ENCODE results near the gene SSRP1. TPM values are rescaled to one million over a fixed set of nuclear protein-coding genes. Genes with fewer than 3 reads are reported as not detected.

SSRP1 gene
- total RNA-seq, 1 donor: 83.2 TPM

DNA sequence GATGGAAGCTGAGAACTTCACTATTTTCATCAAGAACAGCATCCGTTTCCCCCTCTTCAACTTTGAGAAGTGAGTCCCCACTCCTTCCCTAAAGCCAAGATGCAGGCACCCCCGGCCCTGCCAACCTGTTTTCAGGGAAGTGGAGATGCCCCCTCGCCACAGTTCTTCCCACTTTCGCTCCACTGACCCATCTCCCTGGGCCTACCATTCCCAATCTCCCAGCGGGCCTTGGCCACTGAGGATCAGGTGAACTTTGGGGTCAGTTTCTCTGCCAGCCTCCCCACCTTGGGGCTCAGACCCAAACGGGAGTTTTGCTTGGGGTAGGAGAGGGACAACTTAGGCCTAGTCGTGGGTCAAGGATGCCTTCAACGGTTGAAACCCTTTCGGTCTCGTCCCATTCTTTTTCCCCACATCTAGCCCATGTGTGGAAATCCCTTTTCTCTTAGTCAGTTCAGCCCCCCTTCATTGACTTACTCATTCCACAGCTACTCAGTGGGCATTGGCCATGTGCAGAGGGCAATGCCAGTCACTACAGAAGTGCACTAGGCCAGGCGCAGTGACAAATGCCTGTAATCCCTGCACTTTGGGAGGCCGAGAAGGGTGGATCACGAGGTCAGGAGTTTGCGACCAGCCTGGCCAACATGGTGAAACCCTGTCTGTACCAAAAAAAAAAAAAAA, 13.1 kb upstream of the SSRP1 start:
- TF ChIP-seq, protein P1, sequence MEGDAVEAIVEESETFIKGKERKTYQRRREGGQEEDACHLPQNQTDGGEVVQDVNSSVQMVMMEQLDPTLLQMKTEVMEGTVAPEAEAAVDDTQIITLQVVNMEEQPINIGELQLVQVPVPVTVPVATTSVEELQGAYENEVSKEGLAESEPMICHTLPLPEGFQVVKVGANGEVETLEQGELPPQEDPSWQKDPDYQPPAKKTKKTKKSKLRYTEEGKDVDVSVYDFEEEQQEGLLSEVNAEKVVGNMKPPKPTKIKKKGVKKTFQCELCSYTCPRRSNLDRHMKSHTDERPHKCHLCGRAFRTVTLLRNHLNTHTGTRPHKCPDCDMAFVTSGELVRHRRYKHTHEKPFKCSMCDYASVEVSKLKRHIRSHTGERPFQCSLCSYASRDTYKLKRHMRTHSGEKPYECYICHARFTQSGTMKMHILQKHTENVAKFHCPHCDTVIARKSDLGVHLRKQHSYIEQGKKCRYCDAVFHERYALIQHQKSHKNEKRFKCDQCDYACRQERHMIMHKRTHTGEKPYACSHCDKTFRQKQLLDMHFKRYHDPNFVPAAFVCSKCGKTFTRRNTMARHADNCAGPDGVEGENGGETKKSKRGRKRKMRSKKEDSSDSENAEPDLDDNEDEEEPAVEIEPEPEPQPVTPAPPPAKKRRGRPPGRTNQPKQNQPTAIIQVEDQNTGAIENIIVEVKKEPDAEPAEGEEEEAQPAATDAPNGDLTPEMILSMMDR (IDR thresholded peaks at IDR 0.05; ENCODE audit: insufficient read depth, low read length): no peak
- H3K4me3 ChIP-seq (ENCODE audit: low read depth, low read length): no peak overlapping the region
- DNase-seq (ENCODE audit: low read depth): no peak

DNA sequence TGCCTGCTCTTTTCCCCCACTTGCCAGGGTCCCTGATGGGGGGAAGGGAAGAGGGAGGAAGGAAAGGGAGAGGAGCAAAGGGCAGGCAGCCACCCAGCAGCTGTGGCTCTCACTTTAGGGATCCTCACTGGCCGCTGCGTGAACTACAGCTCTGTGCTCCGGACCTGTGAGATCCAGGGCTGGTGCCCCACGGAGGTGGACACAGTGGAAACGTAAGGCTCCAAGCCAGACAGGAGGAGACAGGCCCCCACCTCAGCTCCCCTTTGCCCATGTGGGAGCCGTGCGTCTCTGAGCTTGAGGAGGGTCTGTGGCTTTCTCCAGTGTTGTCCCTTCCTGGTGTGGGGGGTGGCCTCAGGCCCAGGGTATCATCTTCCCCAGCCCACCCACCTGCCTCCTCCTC, 12.4 kb upstream of the SSRP1 start:
- TF ChIP-seq, protein P1 (IDR thresholded peaks at IDR 0.05; ENCODE audit: insufficient read depth, low read length): no peak
- DNase-seq (ENCODE audit: low read depth): no peak
- H3K4me3 ChIP-seq (ENCODE audit: low read depth, low read length): no peak overlapping the region

DNA sequence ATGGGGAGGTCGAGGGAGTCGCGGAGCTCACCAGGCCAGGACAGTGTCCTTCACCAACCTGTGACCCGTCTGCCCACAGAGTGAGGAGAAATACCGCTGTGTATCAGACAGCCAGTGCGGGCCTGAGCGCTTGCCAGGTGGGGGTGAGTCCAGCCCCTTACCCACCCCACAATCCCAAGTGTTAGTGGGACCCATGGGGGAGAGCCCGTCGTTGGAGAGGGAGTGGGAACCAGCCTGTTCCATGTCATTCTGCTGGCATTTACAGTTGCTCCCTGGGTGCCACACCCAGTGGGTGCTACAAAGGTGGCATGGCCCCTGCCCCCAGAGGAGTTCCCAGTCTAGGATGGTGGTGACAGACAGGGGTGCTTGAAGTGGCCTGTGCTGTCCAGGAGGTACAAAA, 11.6 kb upstream of the SSRP1 start:
- H3K4me3 ChIP-seq (ENCODE audit: low read depth, low read length): no peak overlapping the region
- DNase-seq (ENCODE audit: low read depth): no peak
- TF ChIP-seq, protein P1 (IDR thresholded peaks at IDR 0.05; ENCODE audit: insufficient read depth, low read length): no peak

DNA sequence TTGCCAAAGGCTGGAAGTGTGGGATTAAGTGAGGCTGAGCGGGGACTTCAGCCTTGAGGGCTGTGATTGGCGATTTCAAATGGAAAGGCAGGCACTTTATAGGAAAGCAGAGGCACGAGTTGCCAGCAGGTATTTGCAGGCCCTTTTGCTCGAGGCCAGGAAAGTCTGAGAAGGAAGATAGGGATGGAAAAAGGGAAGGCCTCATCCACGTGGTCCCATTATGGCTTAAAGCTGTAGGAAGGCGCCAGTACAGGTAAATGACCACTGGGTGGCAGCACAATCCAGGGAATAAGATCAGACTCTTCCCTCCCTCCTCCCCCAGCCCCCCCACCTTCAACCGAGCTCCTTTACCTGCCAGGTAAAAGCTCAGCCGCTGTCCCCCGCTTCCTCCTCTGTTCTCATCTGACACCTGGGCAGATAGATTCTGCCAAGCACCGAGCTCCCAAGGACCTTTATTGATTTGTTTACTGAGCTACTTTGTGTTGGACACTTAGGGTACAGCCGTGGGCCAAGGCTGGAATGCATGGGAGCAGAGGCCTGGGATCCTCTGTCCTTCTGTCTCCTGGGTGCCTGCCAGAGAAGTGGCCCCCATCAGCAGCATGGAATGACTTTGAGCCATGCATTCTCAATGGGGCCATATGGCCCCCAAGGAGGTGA, 10.0 kb upstream of the SSRP1 start:
- TF ChIP-seq, protein P1 (IDR thresholded peaks at IDR 0.05; ENCODE audit: insufficient read depth, low read length): peak; percentile 78
- DNase-seq (ENCODE audit: low read depth): peak; percentile 77
- H3K4me3 ChIP-seq (ENCODE audit: low read depth, low read length): no peak overlapping the region

DNA sequence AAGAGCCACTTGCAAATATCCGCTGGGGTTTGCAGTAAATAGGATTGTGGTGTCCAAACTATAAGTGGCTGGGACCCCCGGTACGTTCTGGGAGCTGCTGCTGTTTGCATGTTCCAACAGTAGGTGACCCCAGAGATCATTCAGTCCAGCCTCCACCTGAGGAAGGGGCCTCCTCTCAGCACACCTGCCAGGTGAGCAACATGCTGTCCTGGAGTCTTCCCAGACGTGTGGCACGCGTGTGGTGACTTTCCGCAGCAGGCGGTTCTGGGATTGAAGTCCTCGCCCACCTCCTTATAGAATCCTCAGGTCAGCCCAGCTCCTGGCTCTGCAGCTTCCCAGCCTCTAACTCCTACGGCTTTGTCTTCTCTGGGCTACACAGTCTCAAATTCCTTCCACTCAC, 9.1 kb upstream of the SSRP1 start:
- TF ChIP-seq, protein P1 (IDR thresholded peaks at IDR 0.05; ENCODE audit: insufficient read depth, low read length): no peak
- no peak overlapping the region for H3K4me3 ChIP-seq (ENCODE audit: low read depth, low read length)
- no peak for DNase-seq (ENCODE audit: low read depth)

DNA sequence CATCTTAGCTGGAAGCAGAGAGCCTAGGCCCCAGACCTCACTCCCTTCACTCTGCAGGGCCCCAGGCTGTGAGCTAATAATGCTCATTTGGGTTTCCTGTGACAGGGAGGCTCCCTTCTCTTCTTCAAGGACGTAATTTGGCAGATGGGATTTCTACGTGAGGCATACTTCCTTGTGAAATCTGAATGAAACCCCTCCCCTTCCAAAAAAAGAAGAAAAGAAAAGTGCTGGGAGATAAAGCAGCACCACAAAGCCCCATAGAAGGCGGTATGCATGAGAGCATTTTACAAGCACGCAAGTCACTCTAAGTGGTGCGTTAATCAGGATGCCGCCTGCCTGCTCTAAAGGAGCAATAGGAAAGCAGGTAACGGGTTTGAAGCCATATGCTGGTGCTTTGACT, 8.1 kb upstream of the SSRP1 start:
- TF ChIP-seq, protein P1 (IDR thresholded peaks at IDR 0.05; ENCODE audit: insufficient read depth, low read length): no peak
- no peak for DNase-seq (ENCODE audit: low read depth)
- H3K4me3 ChIP-seq (ENCODE audit: low read depth, low read length): no peak overlapping the region

Data from fibroblast of the aortic adventitia (primary cell).